HepG2 (cell line): ENCODE data around the gene BANP. TPM values are rescaled to one million over a fixed set of nuclear protein-coding genes. Genes with fewer than 3 reads are reported as not detected.

ENCODE experiments used
- ATF7-NPFF ChIP-seq: sonication (generic); formaldehyde crosslinking; IDR thresholded peaks from 2 replicates; pipeline ENCODE4 v1.8.1; 2023; ENCODE audit warnings: mild to moderate bottlenecking, low read depth, missing genetic modification reagents, moderate library complexity
- CREB1 ChIP-seq, 2 experiments: fragments of 450-650 bp in 1 of 2; IDR thresholded peaks; 2 replicates each; pipeline ENCODE4 v1.6.1; 2016 to 2017; ENCODE audit warnings: control low read depth in 1 of 2, mild to moderate bottlenecking in 1 of 2, missing compliant biosample characterization in 1 of 2, missing genetic modification characterization in 1 of 2
- HDAC1 ChIP-seq: sonication (generic); formaldehyde crosslinking; IDR thresholded peaks from 2 replicates; pipeline ENCODE4 v1.5.1; 2020; ENCODE audit warnings: mild to moderate bottlenecking, missing genetic modification reagents
- JDP2 ChIP-seq: sonication (generic); formaldehyde crosslinking; IDR thresholded peaks from 2 replicates; pipeline ENCODE4 v1.8.1; 2022; ENCODE audit warnings: missing genetic modification reagents, borderline replicate concordance
- ZNF138 ChIP-seq: sonication (generic); formaldehyde crosslinking; IDR thresholded peaks from 2 replicates; pipeline ENCODE4 v1.5.0; 2020; ENCODE audit warnings: mild to moderate bottlenecking, low read depth, missing genetic modification reagents
- ZNF496 ChIP-seq: sonication (generic); formaldehyde crosslinking; IDR thresholded peaks from 2 replicates; pipeline ENCODE4 v1.8.1; 2023; ENCODE audit warnings: mild to moderate bottlenecking, moderate library complexity, missing genetic modification reagents; ENCODE audit not compliant: insufficient replicate concordance
- ZNF782 ChIP-seq: sonication (generic); formaldehyde crosslinking; IDR thresholded peaks from 2 replicates; pipeline ENCODE4 v1.4.0; 2020; ENCODE audit warnings: missing genetic modification reagents, mild to moderate bottlenecking, borderline replicate concordance
- polyA plus RNA-seq, 8 experiments: library from polyadenylated mRNA; depleted of rRNA in 3 of 8; stranded (reverse) in 7 of 8; unstranded in 1 of 8; fragments of >200 nt; fragmentation: Illumina TruSeq in 4 of 8; extraction: Trizol in 4 of 8; gene quantifications; 2 replicates each; pipeline versions ENCODE4 v1.2.1 to v1.2.3, GENCODE V29; 2011 to 2016; ENCODE audit warnings: low read depth in 4 of 8, missing spikeins in 1 of 8, mixed read lengths in 1 of 8; ENCODE audit not compliant: insufficient read depth in 1 of 8
- total RNA-seq, 5 experiments: library from RNA; depleted of rRNA; stranded (reverse); fragments of >200 nt; fragmentation: Illumina TruSeq; extraction: Trizol; gene quantifications; 2 replicates each; pipeline ENCODE4 v1.2.3, GENCODE V29; 2016; ENCODE audit warnings: low read depth in 1 of 5
- TF ChIP-seq, protein P1 (sequence below): sonication (generic); formaldehyde crosslinking; IDR thresholded peaks from 2 replicates; pipeline ENCODE4 v1.5.1; 2020; ENCODE audit warnings: mild to moderate bottlenecking, missing genetic modification reagents, borderline replicate concordance
- TF ChIP-seq, protein P2 (sequence below): sonication (generic); formaldehyde crosslinking; IDR thresholded peaks from 2 replicates; pipeline ENCODE4 v1.5.1; 2020; ENCODE audit warnings: missing genetic modification reagents, mild to moderate bottlenecking, borderline replicate concordance
- TF ChIP-seq, protein P3 (sequence below): sonication (generic); formaldehyde crosslinking; IDR thresholded peaks from 2 replicates; pipeline ENCODE4 v1.4.0; 2020; ENCODE audit warnings: mild to moderate bottlenecking, low read depth, missing genetic modification reagents
- TF ChIP-seq, protein P4 (sequence below): sonication (generic); formaldehyde crosslinking; IDR thresholded peaks from 2 replicates; pipeline ENCODE4 v1.4.0; 2020; ENCODE audit warnings: missing genetic modification reagents
- TF ChIP-seq, protein P5 (sequence below): sonication (generic); formaldehyde crosslinking; IDR thresholded peaks from 2 replicates; pipeline ENCODE4 v1.5.0; 2020; ENCODE audit warnings: missing genetic modification reagents

BANP gene
- total and polyA plus RNA-seq, 2 of the 13 experiments (the other 11 are each of a cell fraction or from before 2014, with no cell fraction given): 20.2 to 23.8 TPM

DNA sequence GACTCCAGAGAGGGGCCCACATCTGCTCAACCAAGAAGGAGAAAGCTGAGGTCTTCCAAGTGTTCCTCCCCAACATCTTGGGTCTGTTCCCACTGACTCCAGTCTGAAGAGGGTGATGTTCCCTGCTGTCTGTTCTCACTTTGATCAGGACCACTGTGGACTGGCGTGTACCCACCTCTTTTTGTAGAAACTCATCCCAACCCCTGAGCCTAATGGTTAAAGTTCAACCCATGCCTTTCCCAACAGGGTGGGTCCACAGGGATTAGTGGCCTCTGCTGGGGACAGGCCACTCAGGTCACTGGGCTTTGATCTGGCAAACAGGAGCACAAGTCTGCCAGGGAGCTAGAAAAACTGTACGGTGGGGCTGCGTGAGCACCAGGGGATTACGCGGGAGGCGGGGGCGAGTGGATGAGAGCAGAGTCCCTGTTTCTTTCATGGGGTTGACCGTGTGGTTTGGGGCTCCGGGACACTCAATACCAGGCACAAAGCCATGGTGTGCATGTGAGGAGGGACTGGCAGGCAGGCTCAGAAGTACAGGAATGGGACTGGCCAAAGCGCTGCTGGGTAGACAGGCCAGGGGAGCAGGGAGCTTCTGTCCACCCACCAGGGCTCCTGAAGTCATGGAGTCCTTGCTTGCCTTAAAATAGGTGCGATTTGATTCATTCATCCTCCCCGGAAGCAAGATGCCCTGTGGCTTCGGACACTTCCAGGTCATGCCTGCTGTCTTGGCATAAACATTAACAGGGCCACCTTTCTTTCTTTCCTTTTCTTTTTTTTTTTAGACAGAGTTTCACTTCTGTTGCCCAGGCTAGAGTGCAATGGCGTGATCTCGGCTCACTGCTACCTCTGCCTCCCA, 14.6 kb upstream of the BANP start, which contains the start of gene CA5A (continued):
- TF ChIP-seq, protein P1, sequence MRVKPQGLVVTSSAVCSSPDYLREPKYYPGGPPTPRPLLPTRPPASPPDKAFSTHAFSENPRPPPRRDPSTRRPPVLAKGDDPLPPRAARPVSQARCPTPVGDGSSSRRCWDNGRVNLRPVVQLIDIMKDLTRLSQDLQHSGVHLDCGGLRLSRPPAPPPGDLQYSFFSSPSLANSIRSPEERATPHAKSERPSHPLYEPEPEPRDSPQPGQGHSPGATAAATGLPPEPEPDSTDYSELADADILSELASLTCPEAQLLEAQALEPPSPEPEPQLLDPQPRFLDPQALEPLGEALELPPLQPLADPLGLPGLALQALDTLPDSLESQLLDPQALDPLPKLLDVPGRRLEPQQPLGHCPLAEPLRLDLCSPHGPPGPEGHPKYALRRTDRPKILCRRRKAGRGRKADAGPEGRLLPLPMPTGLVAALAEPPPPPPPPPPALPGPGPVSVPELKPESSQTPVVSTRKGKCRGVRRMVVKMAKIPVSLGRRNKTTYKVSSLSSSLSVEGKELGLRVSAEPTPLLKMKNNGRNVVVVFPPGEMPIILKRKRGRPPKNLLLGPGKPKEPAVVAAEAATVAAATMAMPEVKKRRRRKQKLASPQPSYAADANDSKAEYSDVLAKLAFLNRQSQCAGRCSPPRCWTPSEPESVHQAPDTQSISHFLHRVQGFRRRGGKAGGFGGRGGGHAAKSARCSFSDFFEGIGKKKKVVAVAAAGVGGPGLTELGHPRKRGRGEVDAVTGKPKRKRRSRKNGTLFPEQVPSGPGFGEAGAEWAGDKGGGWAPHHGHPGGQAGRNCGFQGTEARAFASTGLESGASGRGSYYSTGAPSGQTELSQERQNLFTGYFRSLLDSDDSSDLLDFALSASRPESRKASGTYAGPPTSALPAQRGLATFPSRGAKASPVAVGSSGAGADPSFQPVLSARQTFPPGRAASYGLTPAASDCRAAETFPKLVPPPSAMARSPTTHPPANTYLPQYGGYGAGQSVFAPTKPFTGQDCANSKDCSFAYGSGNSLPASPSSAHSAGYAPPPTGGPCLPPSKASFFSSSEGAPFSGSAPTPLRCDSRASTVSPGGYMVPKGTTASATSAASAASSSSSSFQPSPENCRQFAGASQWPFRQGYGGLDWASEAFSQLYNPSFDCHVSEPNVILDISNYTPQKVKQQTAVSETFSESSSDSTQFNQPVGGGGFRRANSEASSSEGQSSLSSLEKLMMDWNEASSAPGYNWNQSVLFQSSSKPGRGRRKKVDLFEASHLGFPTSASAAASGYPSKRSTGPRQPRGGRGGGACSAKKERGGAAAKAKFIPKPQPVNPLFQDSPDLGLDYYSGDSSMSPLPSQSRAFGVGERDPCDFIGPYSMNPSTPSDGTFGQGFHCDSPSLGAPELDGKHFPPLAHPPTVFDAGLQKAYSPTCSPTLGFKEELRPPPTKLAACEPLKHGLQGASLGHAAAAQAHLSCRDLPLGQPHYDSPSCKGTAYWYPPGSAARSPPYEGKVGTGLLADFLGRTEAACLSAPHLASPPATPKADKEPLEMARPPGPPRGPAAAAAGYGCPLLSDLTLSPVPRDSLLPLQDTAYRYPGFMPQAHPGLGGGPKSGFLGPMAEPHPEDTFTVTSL (CRISPR knock-in tag): peak; percentile 94
- TF ChIP-seq HDAC1 (CRISPR knock-in tag): peak; percentile 99
- TF ChIP-seq CREB1 (IDR thresholded peaks at IDR 0.05): peak; percentile 49; the same call in 1 of the 2 replicates
- peak; percentile 75 for TF ChIP-seq CREB1 (CRISPR knock-in tag; IDR thresholded peaks at IDR 0.05)
- TF ChIP-seq, protein P2, sequence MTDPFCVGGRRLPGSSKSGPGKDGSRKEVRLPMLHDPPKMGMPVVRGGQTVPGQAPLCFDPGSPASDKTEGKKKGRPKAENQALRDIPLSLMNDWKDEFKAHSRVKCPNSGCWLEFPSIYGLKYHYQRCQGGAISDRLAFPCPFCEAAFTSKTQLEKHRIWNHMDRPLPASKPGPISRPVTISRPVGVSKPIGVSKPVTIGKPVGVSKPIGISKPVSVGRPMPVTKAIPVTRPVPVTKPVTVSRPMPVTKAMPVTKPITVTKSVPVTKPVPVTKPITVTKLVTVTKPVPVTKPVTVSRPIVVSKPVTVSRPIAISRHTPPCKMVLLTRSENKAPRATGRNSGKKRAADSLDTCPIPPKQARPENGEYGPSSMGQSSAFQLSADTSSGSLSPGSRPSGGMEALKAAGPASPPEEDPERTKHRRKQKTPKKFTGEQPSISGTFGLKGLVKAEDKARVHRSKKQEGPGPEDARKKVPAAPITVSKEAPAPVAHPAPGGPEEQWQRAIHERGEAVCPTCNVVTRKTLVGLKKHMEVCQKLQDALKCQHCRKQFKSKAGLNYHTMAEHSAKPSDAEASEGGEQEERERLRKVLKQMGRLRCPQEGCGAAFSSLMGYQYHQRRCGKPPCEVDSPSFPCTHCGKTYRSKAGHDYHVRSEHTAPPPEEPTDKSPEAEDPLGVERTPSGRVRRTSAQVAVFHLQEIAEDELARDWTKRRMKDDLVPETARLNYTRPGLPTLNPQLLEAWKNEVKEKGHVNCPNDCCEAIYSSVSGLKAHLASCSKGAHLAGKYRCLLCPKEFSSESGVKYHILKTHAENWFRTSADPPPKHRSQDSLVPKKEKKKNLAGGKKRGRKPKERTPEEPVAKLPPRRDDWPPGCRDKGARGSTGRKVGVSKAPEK (CRISPR knock-in tag): peak; percentile 88
- TF ChIP-seq ZNF496 (CRISPR knock-in tag): no peak
- TF ChIP-seq JDP2 (CRISPR knock-in tag): no peak
- 0 out of 2 replicates have a peak, but pooled peaks have one; percentile 60 for TF ChIP-seq ZNF138 (CRISPR knock-in tag)
- TF ChIP-seq ZNF782 (CRISPR knock-in tag): no peak
- TF ChIP-seq, protein P3, sequence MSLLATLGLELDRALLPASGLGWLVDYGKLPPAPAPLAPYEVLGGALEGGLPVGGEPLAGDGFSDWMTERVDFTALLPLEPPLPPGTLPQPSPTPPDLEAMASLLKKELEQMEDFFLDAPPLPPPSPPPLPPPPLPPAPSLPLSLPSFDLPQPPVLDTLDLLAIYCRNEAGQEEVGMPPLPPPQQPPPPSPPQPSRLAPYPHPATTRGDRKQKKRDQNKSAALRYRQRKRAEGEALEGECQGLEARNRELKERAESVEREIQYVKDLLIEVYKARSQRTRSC: no peak
- TF ChIP-seq, protein P4, sequence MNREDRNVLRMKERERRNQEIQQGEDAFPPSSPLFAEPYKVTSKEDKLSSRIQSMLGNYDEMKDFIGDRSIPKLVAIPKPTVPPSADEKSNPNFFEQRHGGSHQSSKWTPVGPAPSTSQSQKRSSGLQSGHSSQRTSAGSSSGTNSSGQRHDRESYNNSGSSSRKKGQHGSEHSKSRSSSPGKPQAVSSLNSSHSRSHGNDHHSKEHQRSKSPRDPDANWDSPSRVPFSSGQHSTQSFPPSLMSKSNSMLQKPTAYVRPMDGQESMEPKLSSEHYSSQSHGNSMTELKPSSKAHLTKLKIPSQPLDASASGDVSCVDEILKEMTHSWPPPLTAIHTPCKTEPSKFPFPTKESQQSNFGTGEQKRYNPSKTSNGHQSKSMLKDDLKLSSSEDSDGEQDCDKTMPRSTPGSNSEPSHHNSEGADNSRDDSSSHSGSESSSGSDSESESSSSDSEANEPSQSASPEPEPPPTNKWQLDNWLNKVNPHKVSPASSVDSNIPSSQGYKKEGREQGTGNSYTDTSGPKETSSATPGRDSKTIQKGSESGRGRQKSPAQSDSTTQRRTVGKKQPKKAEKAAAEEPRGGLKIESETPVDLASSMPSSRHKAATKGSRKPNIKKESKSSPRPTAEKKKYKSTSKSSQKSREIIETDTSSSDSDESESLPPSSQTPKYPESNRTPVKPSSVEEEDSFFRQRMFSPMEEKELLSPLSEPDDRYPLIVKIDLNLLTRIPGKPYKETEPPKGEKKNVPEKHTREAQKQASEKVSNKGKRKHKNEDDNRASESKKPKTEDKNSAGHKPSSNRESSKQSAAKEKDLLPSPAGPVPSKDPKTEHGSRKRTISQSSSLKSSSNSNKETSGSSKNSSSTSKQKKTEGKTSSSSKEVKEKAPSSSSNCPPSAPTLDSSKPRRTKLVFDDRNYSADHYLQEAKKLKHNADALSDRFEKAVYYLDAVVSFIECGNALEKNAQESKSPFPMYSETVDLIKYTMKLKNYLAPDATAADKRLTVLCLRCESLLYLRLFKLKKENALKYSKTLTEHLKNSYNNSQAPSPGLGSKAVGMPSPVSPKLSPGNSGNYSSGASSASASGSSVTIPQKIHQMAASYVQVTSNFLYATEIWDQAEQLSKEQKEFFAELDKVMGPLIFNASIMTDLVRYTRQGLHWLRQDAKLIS: no peak
- TF ChIP-seq, protein P5, sequence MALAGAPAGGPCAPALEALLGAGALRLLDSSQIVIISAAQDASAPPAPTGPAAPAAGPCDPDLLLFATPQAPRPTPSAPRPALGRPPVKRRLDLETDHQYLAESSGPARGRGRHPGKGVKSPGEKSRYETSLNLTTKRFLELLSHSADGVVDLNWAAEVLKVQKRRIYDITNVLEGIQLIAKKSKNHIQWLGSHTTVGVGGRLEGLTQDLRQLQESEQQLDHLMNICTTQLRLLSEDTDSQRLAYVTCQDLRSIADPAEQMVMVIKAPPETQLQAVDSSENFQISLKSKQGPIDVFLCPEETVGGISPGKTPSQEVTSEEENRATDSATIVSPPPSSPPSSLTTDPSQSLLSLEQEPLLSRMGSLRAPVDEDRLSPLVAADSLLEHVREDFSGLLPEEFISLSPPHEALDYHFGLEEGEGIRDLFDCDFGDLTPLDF: no peak
- TF ChIP-seq ATF7-NPFF: peak; percentile 36; the same call in 1 of the 2 replicates
